Cardiac fibroblast (primary cell): Measurements from ENCODE around the gene TRIM45.

ENCODE experiments used
- DNase-seq, 2 donors: peaks; one replicate each; pipeline versions ENCODE4 v3.0.0 to v3.0.0-alpha.2; 2010; ENCODE audit warnings: low read depth in 2 of 2
- H3K4me3 ChIP-seq, 2 donors: replicated peaks in 1 of 2; 1 replicate in 1 of 2; 2 replicates in 1 of 2; pipeline ENCODE4 v1.5.1; 2011; ENCODE audit warnings: low read depth in 2 of 2, low read length in 2 of 2, mild to moderate bottlenecking in 2 of 2, moderate library complexity in 1 of 2
- CTCF ChIP-seq: IDR thresholded peaks from one replicate; pipeline ENCODE4 v1.5.1; 2011; ENCODE audit warnings: low read depth, mild to moderate bottlenecking, low read length, inconsistent platforms

Gene TRIM45

GRCh38 chr1:117093870-117094621 lies 27.5 kb downstream of the TRIM45 start:
- TF ChIP-seq CTCF, result peak; percentile 50
- no peak overlapping the region for H3K4me3 ChIP-seq

GRCh38 chr1:117093091-117093534 lies 28.4 kb downstream of the TRIM45 start:
- DNase-seq, result peak; percentile 96 to 100
- no peak overlapping the region for H3K4me3 ChIP-seq
- no peak for TF ChIP-seq CTCF

More at GRCh38 chr1:117093870-117094621, 27.5 kb downstream of the TRIM45 start:
- peak; percentile 64 to 83 for DNase-seq

GRCh38 chr1:117092594-117092993 lies 29.0 kb downstream of the TRIM45 start:
- TF ChIP-seq CTCF, result no peak
- no peak for DNase-seq
- no peak overlapping the region for H3K4me3 ChIP-seq

GRCh38 chr1:117089996-117090395 lies 31.6 kb downstream of the TRIM45 start:
- H3K4me3 ChIP-seq, result no peak overlapping the region
- TF ChIP-seq CTCF, result no peak
- DNase-seq, result no peak

GRCh38 chr1:117087686-117088085 lies 33.9 kb downstream of the TRIM45 start:
- DNase-seq, result no peak
- TF ChIP-seq CTCF, result no peak
- H3K4me3 ChIP-seq, result no peak overlapping the region

- DNase-seq, result no peak
- no peak for TF ChIP-seq CTCF
- H3K4me3 ChIP-seq, result no peak overlapping the region
Observed at GRCh38 chr1:117084231-117084630, 37.3 kb downstream of the TRIM45 start.
